Adrenal gland (tissue), 5 donors: ENCODE data around the gene FARS2.

Experiments
- POLR2A ChIP-seq, 2 donors: fragments of 450-650 bp; IDR thresholded peaks; one replicate each; pipeline ENCODE4 v1.6.1; 2017; ENCODE audit warnings: antibody characterized with exemption in 2 of 2, mild to moderate bottlenecking in 2 of 2, moderate library complexity in 1 of 2
- TF ChIP-seq, protein P1 (sequence below), 6 experiments: fragments of 450-650 bp in 4 of 6; fragments of 200-600 bp in 2 of 6; sonication (generic) in 1 of 6; IDR thresholded peaks; 1 replicate in 5 of 6; 2 replicates in 1 of 6; pipeline versions ENCODE4 v1.5.1 to v1.8.0; 2016 to 2021; ENCODE audit warnings: antibody characterized with exemption in 6 of 6, mild to moderate bottlenecking in 2 of 6, moderate library complexity in 1 of 6
- donor health status: DM: no; HTN: no; CAD: no.

DNA sequence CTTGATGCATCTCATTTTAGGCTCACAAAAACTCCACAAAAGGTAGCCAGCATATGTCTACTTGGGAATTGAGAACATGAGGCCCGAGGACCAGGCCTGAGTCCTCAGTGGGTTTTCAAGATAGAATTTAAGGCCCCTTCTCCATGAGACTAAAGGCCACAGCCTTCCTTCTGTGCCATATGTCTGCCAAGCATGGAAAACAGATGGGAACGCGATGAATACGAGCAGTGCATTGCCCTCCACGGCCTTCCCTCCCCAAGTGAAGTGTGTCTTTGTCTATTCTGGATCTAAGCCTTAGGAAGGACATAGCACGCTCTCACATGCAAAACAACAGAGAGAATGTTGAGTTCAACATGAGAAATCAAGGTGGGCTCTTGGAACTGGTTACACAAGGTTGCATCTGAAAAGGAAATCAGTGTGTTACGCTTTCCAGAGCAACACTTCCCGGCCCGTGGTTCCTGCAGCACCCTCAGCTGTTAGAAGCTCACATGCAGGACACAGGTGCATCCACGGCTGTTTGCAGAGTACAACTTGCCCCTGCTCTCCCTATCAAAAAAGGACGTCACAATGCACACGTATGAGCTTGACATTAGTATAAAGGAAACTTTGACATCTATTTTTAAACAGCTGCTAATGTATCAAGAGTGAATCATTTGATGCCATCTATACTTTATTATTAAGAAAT is 515.5 kb downstream of the FARS2 start:
- no peak for TF ChIP-seq POLR2A (IDR thresholded peaks at IDR 0.05)
- TF ChIP-seq, protein P1, sequence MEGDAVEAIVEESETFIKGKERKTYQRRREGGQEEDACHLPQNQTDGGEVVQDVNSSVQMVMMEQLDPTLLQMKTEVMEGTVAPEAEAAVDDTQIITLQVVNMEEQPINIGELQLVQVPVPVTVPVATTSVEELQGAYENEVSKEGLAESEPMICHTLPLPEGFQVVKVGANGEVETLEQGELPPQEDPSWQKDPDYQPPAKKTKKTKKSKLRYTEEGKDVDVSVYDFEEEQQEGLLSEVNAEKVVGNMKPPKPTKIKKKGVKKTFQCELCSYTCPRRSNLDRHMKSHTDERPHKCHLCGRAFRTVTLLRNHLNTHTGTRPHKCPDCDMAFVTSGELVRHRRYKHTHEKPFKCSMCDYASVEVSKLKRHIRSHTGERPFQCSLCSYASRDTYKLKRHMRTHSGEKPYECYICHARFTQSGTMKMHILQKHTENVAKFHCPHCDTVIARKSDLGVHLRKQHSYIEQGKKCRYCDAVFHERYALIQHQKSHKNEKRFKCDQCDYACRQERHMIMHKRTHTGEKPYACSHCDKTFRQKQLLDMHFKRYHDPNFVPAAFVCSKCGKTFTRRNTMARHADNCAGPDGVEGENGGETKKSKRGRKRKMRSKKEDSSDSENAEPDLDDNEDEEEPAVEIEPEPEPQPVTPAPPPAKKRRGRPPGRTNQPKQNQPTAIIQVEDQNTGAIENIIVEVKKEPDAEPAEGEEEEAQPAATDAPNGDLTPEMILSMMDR (IDR thresholded peaks at IDR 0.05) = no peak
